Psoas muscle (tissue), 8 donors: ENCODE results near the gene FBLN5. TPM values are rescaled to one million over a fixed set of nuclear protein-coding genes. Genes with fewer than 3 reads are reported as not detected.
"Not testable (repeated sequence)": the region's sequence is repeated elsewhere in the genome, so short reads cannot be mapped to it uniquely, and the experiment has no call there.

ENCODE experiments used
- ATAC-seq, 4 donors: fragments of 200-7000 bp; cut with Tn5 transposase; one replicate each; pipeline ENCODE4 v1.9.1; 2020; ENCODE audit warnings: moderate library complexity in 3 of 4, mild to moderate bottlenecking in 2 of 4
- DNase-seq, 2 donors: peaks; one replicate each; pipeline ENCODE4 v3.0.0-alpha.2; 2020
- H3K27ac ChIP-seq: fragments of 200-600 bp; one replicate; pipeline ENCODE4 v1.8.0; 2022
- H3K27me3 ChIP-seq, 3 donors: fragments of 200-600 bp in 1 of 3; one replicate each; pipeline versions ENCODE4 v1.6.1 to v1.8.0; 2013 to 2022; ENCODE audit warnings: low read length in 2 of 3, mild to moderate bottlenecking in 2 of 3, moderate library complexity in 1 of 3; ENCODE audit not compliant: insufficient read depth in 3 of 3
- H3K36me3 ChIP-seq, 2 donors: fragments of 200-600 bp in 1 of 2; one replicate each; pipeline versions ENCODE4 v1.6.1 to v1.8.0; 2013 to 2022; ENCODE audit warnings: low read depth in 1 of 2, mild to moderate bottlenecking in 1 of 2, moderate library complexity in 1 of 2; ENCODE audit not compliant: insufficient read depth in 1 of 2
- H3K4me1 ChIP-seq: fragments of 200-600 bp; one replicate; pipeline ENCODE4 v1.8.0; 2022
- H3K4me3 ChIP-seq: fragments of 200-600 bp; one replicate; pipeline ENCODE4 v1.8.0; 2022; ENCODE audit warnings: mild to moderate bottlenecking
- H3K9me3 ChIP-seq: fragments of 200-600 bp; one replicate; pipeline ENCODE4 v1.8.0; 2022
- CTCF ChIP-seq: fragments of 200-600 bp; IDR thresholded peaks from one replicate; pipeline ENCODE4 v1.8.0; 2022; ENCODE audit warnings: antibody characterized with exemption
- WGBS, 3 donors: extraction: QIAGEN DNeasy Blood & Tissue Kit; methylation state at CpG; one replicate each; pipeline versions ENCODE4 v1.1.6 to v1.1.7; 2013; 5-methylcytosine and 5-hydroxymethylcytosine counted together
- intact Hi-C, 2 donors: fragments of 100-400 bp; cut with DNase I; formaldehyde crosslinking; loops; one replicate each; pipeline versions ENCODE4 v1.11.0 to v1.14.2; 2022
- polyA plus RNA-seq, 3 donors: library from polyadenylated mRNA; stranded (reverse); fragments of 200-250 nt; gene quantifications; one replicate each; pipeline ENCODE4 v1.2.3, GENCODE V29; 2013
- total RNA-seq, 4 donors: library from RNA; stranded (reverse); fragmentation: NEBNext Ultra II Directional in 2 of 4; extraction: Animal tissue kit (Norgen Biotek cat#: 25700) in 2 of 4; gene quantifications; one replicate each; pipeline versions ENCODE4 v1.2.1 to v1.2.4, GENCODE V29; 2021 to 2023
- donor health status: healthy with polysubstance abuse.
- donor health status: DM: no; HTN: no; CAD: no; lungs with moderate emphysema.
- donor health status: Bipolar disorder and iron deficiency.
- donor health status: healthy.
- donor health status: DM: yes; HTN: yes; CAD: no.
- donor health status: DM: no; HTN: no; CAD: no.
- donor health status: DM: no; HTN: no; CAD: no.
- donor health status: DM: yes; HTN: yes; CAD: no.

Gene FBLN5
- total and polyA plus RNA-seq, 7 donors, result 12.3 to 37.8 (median 16.7) TPM

GRCh38 chr14:91898372-91898771 is 49.1 kb downstream of the FBLN5 start:
- WGBS, 3 donors, result 71 to 72% (median 71%) methylated on average over 5 of the region's 5 CpGs
- H3K9me3 ChIP-seq, result no peaks in the 10 kb centered on the region
- peaks cover 0 to 7% (median 1%) of the 10 kb centered on the region in 3 donors for H3K27me3 ChIP-seq
- DNase-seq (no peak), ATAC-seq (no peak)
- no peaks in the 10 kb centered on the region for H3K36me3 ChIP-seq
- no peak overlapping the region for H3K4me3 ChIP-seq
- intact Hi-C loops, result no loop called here
- no peak overlapping the region for H3K27ac ChIP-seq
- no peaks in the 10 kb centered on the region for H3K4me1 ChIP-seq
- TF ChIP-seq CTCF, result no peak

- H3K9me3 ChIP-seq, DNase-seq, H3K27ac ChIP-seq, H3K4me1 ChIP-seq, intact Hi-C loops, H3K36me3 ChIP-seq, H3K4me3 ChIP-seq, ATAC-seq: not testable (repeated sequence)
- 56 to 81% (median 61%) methylated on average over 5 of the region's 5 CpGs for whole genome bisulfite sequencing, 3 donors
- H3K27me3 ChIP-seq, result peaks cover 0 to 10% (median 1%) of the 10 kb centered on the region in 3 donors
Observed at GRCh38 chr14:91897716-91898115, 49.8 kb downstream of the FBLN5 start.

- ATAC-seq, result peak in 3 of 4 donors; percentile 27 to 53 (median 36)
- no peak overlapping the region for H3K27ac ChIP-seq
- no peaks in the 10 kb centered on the region for H3K9me3 ChIP-seq
- 16 to 26% (median 22%) methylated on average over 10 of the region's 10 CpGs for WGBS, 3 donors
- peak; percentile 56 to 62 for DNase-seq
- H3K27me3 ChIP-seq, result peaks cover 0 to 10% (median 1%) of the 10 kb centered on the region in 3 donors
- no peak overlapping the region for H3K4me3 ChIP-seq
- TF ChIP-seq CTCF, result no peak
- no peaks in the 10 kb centered on the region for H3K36me3 ChIP-seq
- intact Hi-C loops, result no loop called here
- H3K4me1 ChIP-seq, result no peaks in the 10 kb centered on the region
Observed at GRCh38 chr14:91897106-91897701, 50.3 kb downstream of the FBLN5 start.

GRCh38 chr14:91896419-91896818 is 51.1 kb downstream of the FBLN5 start:
- Histone ChIP-seq H3K27me3 (peaks cover 0 to 10% (median 1%) of the 10 kb centered on the region in 3 donors), H3K4me1 (no peaks in the 10 kb centered on the region), H3K9me3 (no peaks in the 10 kb centered on the region), H3K36me3 (no peaks in the 10 kb centered on the region), H3K27ac (no peak overlapping the region), H3K4me3 (no peak overlapping the region)
- intact Hi-C loops, result no loop called here
- no peak for ATAC-seq
- DNase-seq, result no peak
- WGBS, 3 donors, result 83 to 95% (median 91%) methylated on average over 4 of the region's 4 CpGs
- TF ChIP-seq CTCF, result no peak

GRCh38 chr14:91893669-91894068 is 53.8 kb downstream of the FBLN5 start:
- DNase-seq (no peak), ATAC-seq (no peak)
- Histone ChIP-seq H3K27me3 (peaks cover 0 to 10% (median 0%) of the 10 kb centered on the region in 3 donors), H3K9me3 (no peaks in the 10 kb centered on the region), H3K27ac (no peak overlapping the region), H3K36me3 (no peaks in the 10 kb centered on the region), H3K4me3 (no peak overlapping the region), H3K4me1 (peaks cover 6% of the 10 kb centered on the region)
- no peak for TF ChIP-seq CTCF
- WGBS, 3 donors, result 85 to 88% (median 86%) methylated on average over 4 of the region's 4 CpGs
- intact Hi-C loops, result no loop called here
